ENCODE data around the gene FBXO47.

DNA sequence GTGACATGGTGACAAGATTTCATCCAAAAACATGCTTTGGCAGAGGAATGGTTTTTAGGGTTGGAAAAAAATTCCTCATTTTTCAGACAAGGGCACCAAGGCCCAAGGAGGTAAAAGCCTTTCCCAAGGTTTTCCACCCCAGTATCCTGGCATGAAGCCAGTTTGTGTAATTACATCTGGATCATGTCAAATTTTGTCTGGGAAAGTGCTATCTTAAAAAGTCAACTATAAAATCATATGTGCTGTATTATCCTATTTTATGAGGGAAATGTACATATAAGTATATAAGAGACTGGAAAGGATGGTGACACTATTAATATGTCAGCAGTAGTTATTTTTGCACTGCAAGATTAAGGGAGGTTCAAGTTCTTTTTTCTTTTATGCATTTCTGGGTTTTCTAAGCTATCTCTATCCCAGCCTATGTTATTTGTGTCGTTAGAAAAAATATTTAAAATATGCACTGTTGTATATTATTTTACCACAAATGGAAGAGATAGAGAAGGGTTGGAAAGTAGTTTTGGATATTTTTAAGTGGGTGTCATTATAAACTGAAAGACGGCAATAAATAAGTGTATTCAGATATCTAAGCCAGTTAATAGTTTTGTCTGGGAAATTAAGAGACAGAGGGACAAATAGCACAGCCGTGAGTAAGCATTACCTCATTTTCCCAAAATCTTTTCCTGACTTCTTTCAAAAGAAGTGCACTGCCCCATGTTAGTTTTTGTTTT lies 13.5 kb upstream of the FBXO47 start:
- TF ChIP-seq, protein P1, sequence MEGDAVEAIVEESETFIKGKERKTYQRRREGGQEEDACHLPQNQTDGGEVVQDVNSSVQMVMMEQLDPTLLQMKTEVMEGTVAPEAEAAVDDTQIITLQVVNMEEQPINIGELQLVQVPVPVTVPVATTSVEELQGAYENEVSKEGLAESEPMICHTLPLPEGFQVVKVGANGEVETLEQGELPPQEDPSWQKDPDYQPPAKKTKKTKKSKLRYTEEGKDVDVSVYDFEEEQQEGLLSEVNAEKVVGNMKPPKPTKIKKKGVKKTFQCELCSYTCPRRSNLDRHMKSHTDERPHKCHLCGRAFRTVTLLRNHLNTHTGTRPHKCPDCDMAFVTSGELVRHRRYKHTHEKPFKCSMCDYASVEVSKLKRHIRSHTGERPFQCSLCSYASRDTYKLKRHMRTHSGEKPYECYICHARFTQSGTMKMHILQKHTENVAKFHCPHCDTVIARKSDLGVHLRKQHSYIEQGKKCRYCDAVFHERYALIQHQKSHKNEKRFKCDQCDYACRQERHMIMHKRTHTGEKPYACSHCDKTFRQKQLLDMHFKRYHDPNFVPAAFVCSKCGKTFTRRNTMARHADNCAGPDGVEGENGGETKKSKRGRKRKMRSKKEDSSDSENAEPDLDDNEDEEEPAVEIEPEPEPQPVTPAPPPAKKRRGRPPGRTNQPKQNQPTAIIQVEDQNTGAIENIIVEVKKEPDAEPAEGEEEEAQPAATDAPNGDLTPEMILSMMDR (IDR thresholded peaks at IDR 0.05) = no peak
- TF ChIP-seq EP300 (IDR thresholded peaks at IDR 0.05) = no peak
- TF ChIP-seq POLR2A (IDR thresholded peaks at IDR 0.05) = no peak
